Right cardiac atrium (tissue), 5 donors: Measurements from ENCODE around the gene CAPN1. TPM values are rescaled to one million over a fixed set of nuclear protein-coding genes. Genes with fewer than 3 reads are reported as not detected.

Source experiments
- ATAC-seq, 2 donors: fragments of 200-7000 bp; cut with Tn5 transposase; one replicate each; pipeline versions ENCODE4 v1.8.0 to v1.9.1; 2020; ENCODE audit warnings: moderate library complexity in 2 of 2, mild to moderate bottlenecking in 1 of 2
- DNase-seq, 3 donors: peaks; one replicate each; pipeline ENCODE4 v3.0.0-alpha.2; 2020
- H3K27ac ChIP-seq: one replicate; pipeline ENCODE4 v1.5.1; 2013; ENCODE audit warnings: mild to moderate bottlenecking, low read length, control low read depth, moderate library complexity
- H3K27me3 ChIP-seq: one replicate; pipeline ENCODE4 v1.6.1; 2013; ENCODE audit not compliant: control insufficient read depth, insufficient read depth
- H3K4me1 ChIP-seq: one replicate; pipeline ENCODE4 v1.6.1; 2013; ENCODE audit warnings: low read length; ENCODE audit not compliant: control insufficient read depth, insufficient read depth
- H3K4me3 ChIP-seq: one replicate; pipeline ENCODE4 v1.5.1; 2013; ENCODE audit warnings: low read length, control low read depth
- H3K9me3 ChIP-seq: one replicate; pipeline ENCODE4 v1.6.1; 2013; ENCODE audit warnings: low read length; ENCODE audit not compliant: control insufficient read depth
- WGBS: extraction: QIAGEN DNeasy Blood & Tissue Kit; methylation state at CpG from one replicate; pipeline ENCODE4 v1.1.7; 2013; 5-methylcytosine and 5-hydroxymethylcytosine counted together
- intact Hi-C, 4 donors: fragments of 100-400 bp; cut with DNase I; formaldehyde crosslinking; loops; one replicate each; pipeline versions ENCODE4 v1.11.0 to v1.14.0; 2022 to 2023
- long read RNA-seq, 4 donors: library from polyadenylated mRNA; unstranded; transcript quantifications; one replicate each; pipeline ENCODE4 v2.0.0, GENCODE V29; 2020 to 2021
- polyA plus RNA-seq: library from polyadenylated mRNA; stranded (reverse); fragments of 200-250 nt; gene quantifications from one replicate; pipeline ENCODE4 v1.2.3, GENCODE V29; 2013
- total RNA-seq, 4 donors: library from RNA; stranded (reverse); fragmentation: NEBNext Ultra II Directional; extraction: Animal tissue kit (Norgen Biotek cat#: 25700); gene quantifications; one replicate each; pipeline ENCODE4 v1.2.1, GENCODE V29; 2021
- donor health status: healthy with polysubstance abuse.
- donor health status: DM: no; HTN: yes; CAD: no.
- donor health status: DM: no; HTN: no; CAD: no.
- donor health status: DM: no; HTN: yes; CAD: no; lungs with severe emphysema.
- donor health status: DM: yes; HTN: yes; CAD: no.

Gene CAPN1
- total RNA-seq (100 to 1,000 TPM in 2 of 4 donors, 10 to 100 TPM in 2; 95.7 to 102 (median 98.8) TPM), polyA plus RNA-seq (74.4 TPM)
- long read RNA-seq, donor 1, partial matches to known transcripts, result 83 of 320 reads
- long read RNA-seq, donor 1, other reads (novel, unspliced or antisense), result 237 of 320 reads
- long read RNA-seq, donor 2, partial matches to known transcripts, result 27 of 248 reads
- long read RNA-seq, donor 2, other reads (novel, unspliced or antisense), result 221 of 248 reads
- long read RNA-seq, donor 3, partial matches to known transcripts, result 119 of 761 reads
- long read RNA-seq, donor 3, other reads (novel, unspliced or antisense), result 642 of 761 reads
- long read RNA-seq, donor 4, partial matches to known transcripts, result 27 of 199 reads
- long read RNA-seq, donor 4, other reads (novel, unspliced or antisense), result 171 of 199 reads

GRCh38 chr11:65181569-65182257, at the start of gene CAPN1:
TSS of gene CAPN1 (plus strand) at chr11:65181928. CDS start at chr11:65182702, 774 bp downstream.
- Histone ChIP-seq H3K4me1 (no peaks in the 10 kb centered on the region), H3K9me3 (no peaks in the 10 kb centered on the region), H3K27me3 (no peaks in the 10 kb centered on the region), H3K27ac (peak within 1 kb of the TSS; percentile 76), H3K4me3 (peak within 1 kb of the TSS; percentile 85)
- WGBS, result 1% methylated on average over 43 of the region's 43 CpGs
- peak; percentile 87 to 88 for ATAC-seq
- intact Hi-C loops, result loop anchor here in 1 of 4 donors (2.0 kb wide), 1 partner anchor 47 kb away; the partner anchor contains the start of gene SYVN1
- DNase-seq, result peak; percentile 91 to 94 (median 93)

GRCh38 chr11:65132238-65132987, 49.3 kb upstream of the CAPN1 start:
- H3K4me3 ChIP-seq, result no peak overlapping the region
- no peak for ATAC-seq
- H3K27ac ChIP-seq, result no peak overlapping the region
- H3K27me3 ChIP-seq, result no peaks in the 10 kb centered on the region
- 70% methylated on average over 10 of the region's 10 CpGs for WGBS
- peak in 1 of 3 donors; percentile 57 for DNase-seq
- H3K4me1 ChIP-seq, result peaks cover 6% of the 10 kb centered on the region
- no peaks in the 10 kb centered on the region for H3K9me3 ChIP-seq
- intact Hi-C loops, result loop anchor here in 1 of 4 donors (10.0 kb wide), 1 partner anchor 318 kb away; the partner anchor contains the start of gene MEN1

- Histone ChIP-seq H3K27me3 (no peaks in the 10 kb centered on the region), H3K9me3 (no peaks in the 10 kb centered on the region), H3K4me3 (peak overlapping the region; percentile 66), H3K4me1 (peaks cover 6% of the 10 kb centered on the region), H3K27ac (peak overlapping the region; percentile 9)
- ATAC-seq (no peak), DNase-seq (peak in 2 of 3 donors; percentile 30 to 44)
- intact Hi-C loops, result loop anchor here in 1 of 4 donors (10.0 kb wide), 1 partner anchor 318 kb away; the partner anchor contains the start of gene MEN1
- 42% methylated on average over 18 of the region's 18 CpGs for WGBS
Observed at GRCh38 chr11:65132988-65133700, 48.6 kb upstream of the CAPN1 start.

- H3K4me1 ChIP-seq, result peaks cover 6% of the 10 kb centered on the region
- DNase-seq (peak; percentile 78 to 86 (median 84)), ATAC-seq (peak; percentile 3 to 26)
- 1% methylated on average over 20 of the region's 20 CpGs for WGBS
- H3K4me3 ChIP-seq, result peak overlapping the region; percentile 66
- intact Hi-C loops, result loop anchor here in 2 of 4 donors (2.0 to 10.0 kb wide), 2 partner anchors 47 to 319 kb away; partner anchors contain the start of genes CAPN1 (in 1 of the 2) and MEN1 (in 1 of the 2)
- H3K27me3 ChIP-seq, result no peaks in the 10 kb centered on the region
- H3K9me3 ChIP-seq, result no peaks in the 10 kb centered on the region
- H3K27ac ChIP-seq, result peak overlapping the region; percentile 88
Observed at GRCh38 chr11:65133724-65134123, 48.0 kb upstream of the CAPN1 start.

- ATAC-seq (peak; percentile 93 to 94), DNase-seq (peak; percentile 91 to 96 (median 96))
- WGBS, result under 1% methylated on average over 60 of the region's 60 CpGs
- no peaks in the 10 kb centered on the region for H3K27me3 ChIP-seq
- H3K27ac ChIP-seq, result peak within 1 kb of the TSS; percentile 88
- peaks cover 6% of the 10 kb centered on the region for H3K4me1 ChIP-seq
- H3K4me3 ChIP-seq, result peak within 1 kb of the TSS; percentile 66
- intact Hi-C loops, result loop anchor here in 2 of 4 donors (2.0 to 10.0 kb wide), 2 partner anchors 46 to 320 kb away; partner anchors contain the start of genes CAPN1 (in 1 of the 2) and MEN1 (in 1 of the 2)
- H3K9me3 ChIP-seq, result no peaks in the 10 kb centered on the region
Observed at GRCh38 chr11:65134240-65134951, 47.3 kb upstream of the CAPN1 start, which contains the start of gene SYVN1. TSS of gene SYVN1 (minus strand) at chr11:65134519. CDS start at chr11:65133601, 918 bp downstream.

- intact Hi-C loops, result loop anchor here in 2 of 4 donors (2.0 to 10.0 kb wide), 2 partner anchors 46 to 320 kb away; partner anchors contain the start of genes CAPN1 (in 1 of the 2) and MEN1 (in 1 of the 2)
- peak; percentile 89 to 91 for ATAC-seq
- peak; percentile 90 to 94 (median 94) for DNase-seq
- Histone ChIP-seq H3K27ac (peak overlapping the region; percentile 88), H3K4me3 (peak overlapping the region; percentile 66), H3K9me3 (no peaks in the 10 kb centered on the region), H3K27me3 (no peaks in the 10 kb centered on the region), H3K4me1 (peaks cover 6% of the 10 kb centered on the region)
- 2% methylated on average over 24 of the region's 24 CpGs for WGBS
Observed at GRCh38 chr11:65134952-65135632, 46.6 kb upstream of the CAPN1 start.

GRCh38 chr11:65135633-65136145, 46.0 kb upstream of the CAPN1 start:
- H3K9me3 ChIP-seq, result no peaks in the 10 kb centered on the region
- 49% methylated on average over 11 of the region's 11 CpGs for WGBS
- peaks cover 6% of the 10 kb centered on the region for H3K4me1 ChIP-seq
- no peaks in the 10 kb centered on the region for H3K27me3 ChIP-seq
- DNase-seq, result peak in 1 of 3 donors; percentile 46
- intact Hi-C loops, result loop anchor here in 2 of 4 donors (2.0 to 10.0 kb wide), 2 partner anchors 45 to 321 kb away; partner anchors contain the start of genes CAPN1 (in 1 of the 2) and MEN1 (in 1 of the 2)
- H3K4me3 ChIP-seq, result peak overlapping the region; percentile 66
- peak overlapping the region; percentile 88 for H3K27ac ChIP-seq
- no peak for ATAC-seq

GRCh38 chr11:65136515-65137096, 45.1 kb upstream of the CAPN1 start:
- ATAC-seq, result no peak
- intact Hi-C loops, result loop anchor here in 1 of 4 donors (10.0 kb wide), 1 partner anchor 322 kb away; the partner anchor contains the start of gene MEN1
- Histone ChIP-seq H3K4me3 (no peak overlapping the region), H3K4me1 (peaks cover 6% of the 10 kb centered on the region), H3K9me3 (no peaks in the 10 kb centered on the region), H3K27me3 (no peaks in the 10 kb centered on the region), H3K27ac (no peak overlapping the region)
- 86% methylated on average over 15 of the region's 15 CpGs for WGBS
- DNase-seq, result peak in 1 of 3 donors; percentile 26
